T-cell (primary cell): ENCODE data around the gene VTI1A. TPM values are rescaled to one million over a fixed set of nuclear protein-coding genes. Genes with fewer than 3 reads are reported as not detected.

Experiments
- ATAC-seq, 4 experiments: fragments of 200-7000 bp in 3 of 4; fragments of 150-1000 bp in 1 of 4; cut with Tn5 transposase; replicated peaks in 1 of 4; 1 replicate in 3 of 4; 2 replicates in 1 of 4; pipeline ENCODE4 v1.10.0; 2021; ENCODE audit warnings: moderate library complexity in 3 of 4, mild to moderate bottlenecking in 2 of 4, moderate number of reproducible peaks in 1 of 4
- CTCF ChIA-PET, 2 donors: fragments of 300-600 bp; sonication (Branson Sonifier 250); formaldehyde crosslinking; loops; one replicate each; lab custom pipeline; 2022; ENCODE audit warnings: antibody characterized with exemption in 2 of 2; lab: Charles Lee
- POLR2A ChIA-PET, 2 donors: fragments of 300-600 bp; sonication (Branson Sonifier 250); formaldehyde crosslinking; loops; one replicate each; lab custom pipeline; 2022; ENCODE audit warnings: antibody characterized with exemption in 2 of 2; lab: Charles Lee
- DNase-seq, 35 experiments: peaks; one replicate each; pipeline versions ENCODE4 v3.0.0 to v3.0.0-alpha.2; 2013 to 2023
- H3K27ac ChIP-seq: one replicate; pipeline ENCODE4 v1.5.1; 2013; ENCODE audit warnings: low read length
- H3K27me3 ChIP-seq, 2 experiments: replicated peaks in 1 of 2; 1 replicate in 1 of 2; 2 replicates in 1 of 2; pipeline versions ENCODE4 v1.6.1 to v1.7.0; 2013; ENCODE audit warnings: low read length in 1 of 2, mixed read lengths in 1 of 2; ENCODE audit not compliant: control insufficient read depth in 2 of 2, insufficient read depth in 2 of 2; ENCODE audit errors: extremely low read depth in 1 of 2
- H3K36me3 ChIP-seq, 2 donors: 1 replicate in 1 of 2; 2 replicates in 1 of 2; pipeline versions ENCODE4 v1.6.1 to v1.7.0; 2013; ENCODE audit warnings: low read length in 1 of 2; ENCODE audit not compliant: control insufficient read depth in 2 of 2, insufficient read depth in 1 of 2; ENCODE audit errors: extremely low read depth in 1 of 2
- H3K4me1 ChIP-seq, 2 experiments: 1 replicate in 1 of 2; 2 replicates in 1 of 2; pipeline versions ENCODE4 v1.6.1 to v1.7.0; 2013; ENCODE audit warnings: low read length in 2 of 2, mixed read lengths in 1 of 2; ENCODE audit not compliant: insufficient read depth in 2 of 2, control insufficient read depth in 1 of 2; ENCODE audit errors: extremely low read depth in 1 of 2
- H3K4me3 ChIP-seq, 2 donors: 1 replicate in 1 of 2; 2 replicates in 1 of 2; pipeline versions ENCODE4 v1.5.1 to v1.7.0; 2013; ENCODE audit warnings: mild to moderate bottlenecking in 2 of 2, low read length in 1 of 2, moderate library complexity in 1 of 2; ENCODE audit not compliant: control insufficient read depth in 1 of 2; ENCODE audit errors: extremely low read depth in 1 of 2
- H3K9me3 ChIP-seq: 2 replicates; pipeline ENCODE4 v1.7.0; 2013
- H3K27ac Mint-ChIP-seq, 2 donors: one replicate each; pipeline ENCODE4 v1.8.0; 2020 to 2021; ENCODE audit warnings: mild to moderate bottlenecking in 2 of 2, mixed read lengths in 2 of 2
- H3K27me3 Mint-ChIP-seq, 2 donors: one replicate each; pipeline ENCODE4 v1.8.0; 2021 to 2022; ENCODE audit warnings: mixed read lengths in 2 of 2
- H3K36me3 Mint-ChIP-seq: one replicate; pipeline ENCODE4 v1.8.0; 2021; ENCODE audit warnings: mixed read lengths
- H3K4me1 Mint-ChIP-seq, 3 donors: one replicate each; pipeline ENCODE4 v1.8.0; 2020 to 2022; ENCODE audit warnings: mixed read lengths in 3 of 3, mild to moderate bottlenecking in 1 of 3
- H3K4me3 Mint-ChIP-seq, 3 donors: one replicate each; pipeline ENCODE4 v1.8.0; 2020 to 2022; ENCODE audit warnings: mild to moderate bottlenecking in 3 of 3, mixed read lengths in 3 of 3, moderate library complexity in 3 of 3
- H3K9me3 Mint-ChIP-seq, 3 donors: one replicate each; pipeline ENCODE4 v1.8.0; 2020 to 2022; ENCODE audit warnings: mixed read lengths in 3 of 3
- WGBS: methylation state at CpG from one replicate; pipeline ENCODE4 v1.1.5; 2013; ENCODE audit warnings: missing lambda C conversion rate; ENCODE audit not compliant: insufficient coverage; 5-methylcytosine and 5-hydroxymethylcytosine counted together
- total RNA-seq, 35 experiments: library from RNA in 6 of 35; stranded (reverse) in 6 of 35; fragments of 120-200 nt in 1 of 35; gene quantifications; one replicate each; pipeline versions ENCODE4 v1.2.1 to v1.2.4 and lab custom pipeline; 2013 to 2026

The VTI1A gene
- total RNA-seq, 5 donors from 2014 or later (not counting 1 experiment from before 2014, with no cell fraction given) = 41.3 to 53.6 (median 43.5) TPM

- H3K4me3 Mint-ChIP-seq = no peak overlapping the region
- peaks cover 41% of the 10 kb centered on the region for H3K36me3 Mint-ChIP-seq
- H3K27me3 ChIP-seq = no peaks in the 10 kb centered on the region
- no peak overlapping the region for H3K27ac Mint-ChIP-seq
- no peaks in the 10 kb centered on the region for H3K27me3 Mint-ChIP-seq
- ATAC-seq (no peak), DNase-seq (no peak)
- CTCF ChIA-PET = no interaction called here
- POLR2A ChIA-PET = no interaction called here
- no peaks in the 10 kb centered on the region for H3K9me3 Mint-ChIP-seq
- H3K27ac ChIP-seq = no peak overlapping the region
- no peak overlapping the region for H3K4me3 ChIP-seq
- no CpG with 5 or more reads among the region's 10 CpGs for WGBS
- no peaks in the 10 kb centered on the region for H3K9me3 ChIP-seq
- H3K4me1 Mint-ChIP-seq = no peaks in the 10 kb centered on the region
- H3K4me1 ChIP-seq = no peaks in the 10 kb centered on the region
- peaks cover 0 to 3% of the 10 kb centered on the region in 2 donors for H3K36me3 ChIP-seq
Measured at GRCh38 chr10:112675560-112676083, 228.6 kb downstream of the VTI1A start.

GRCh38 chr10:112677689-112678088 lies 230.7 kb downstream of the VTI1A start:
- peaks cover 0 to 3% of the 10 kb centered on the region in 2 donors for H3K36me3 ChIP-seq
- Mint-ChIP-seq H3K9me3 (no peaks in the 10 kb centered on the region), H3K27ac (no peak overlapping the region), H3K4me1 (no peaks in the 10 kb centered on the region), H3K4me3 (no peak overlapping the region), H3K36me3 (peaks cover 32% of the 10 kb centered on the region), H3K27me3 (no peaks in the 10 kb centered on the region)
- ChIA-PET CTCF (no interaction called here), POLR2A (no interaction called here)
- H3K4me3 ChIP-seq = no peak overlapping the region
- no peaks in the 10 kb centered on the region for H3K9me3 ChIP-seq
- DNase-seq = no peak
- H3K4me1 ChIP-seq = no peaks in the 10 kb centered on the region
- WGBS = 88% methylated on average over 4 of the region's 5 CpGs
- no peaks in the 10 kb centered on the region for H3K27me3 ChIP-seq
- no peak for ATAC-seq
- H3K27ac ChIP-seq = no peak overlapping the region

- Histone ChIP-seq H3K4me3 (no peak overlapping the region), H3K9me3 (no peaks in the 10 kb centered on the region), H3K4me1 (no peaks in the 10 kb centered on the region), H3K36me3 (peaks cover 0 to 3% of the 10 kb centered on the region in 2 donors), H3K27me3 (no peaks in the 10 kb centered on the region), H3K27ac (no peak overlapping the region)
- ChIA-PET CTCF (no interaction called here), POLR2A (no interaction called here)
- Mint-ChIP-seq H3K4me3 (no peak overlapping the region), H3K9me3 (no peaks in the 10 kb centered on the region), H3K27ac (no peak overlapping the region), H3K36me3 (peaks cover 31% of the 10 kb centered on the region), H3K27me3 (no peaks in the 10 kb centered on the region), H3K4me1 (no peaks in the 10 kb centered on the region)
- no peak for ATAC-seq
- DNase-seq = no peak
- WGBS = 80% methylated on average over 2 of the region's 7 CpGs
Measured at GRCh38 chr10:112678581-112678980, 231.6 kb downstream of the VTI1A start.

- POLR2A ChIA-PET = no interaction called here
- no peaks in the 10 kb centered on the region for H3K27me3 Mint-ChIP-seq
- Histone ChIP-seq H3K36me3 (peaks cover 0 to 3% of the 10 kb centered on the region in 2 donors), H3K4me3 (no peak overlapping the region), H3K27me3 (no peaks in the 10 kb centered on the region), H3K4me1 (no peaks in the 10 kb centered on the region), H3K27ac (no peak overlapping the region), H3K9me3 (no peaks in the 10 kb centered on the region)
- H3K27ac Mint-ChIP-seq = no peak overlapping the region
- ATAC-seq = no peak
- DNase-seq = no peak
- CTCF ChIA-PET = interaction anchor here in 1 of 2 donors (0.7 kb wide), 1 partner anchor 137 kb away, joined by 5 read pairs; no protein-coding TSS in a partner anchor
- no peak overlapping the region for H3K4me3 Mint-ChIP-seq
- H3K9me3 Mint-ChIP-seq = no peaks in the 10 kb centered on the region
- H3K4me1 Mint-ChIP-seq = no peaks in the 10 kb centered on the region
- no CpG with 5 or more reads among the region's 3 CpGs for WGBS
- H3K36me3 Mint-ChIP-seq = peaks cover 30% of the 10 kb centered on the region
Measured at GRCh38 chr10:112678987-112679386, 232.0 kb downstream of the VTI1A start.

- no CpG with 5 or more reads among the region's 2 CpGs for WGBS
- ATAC-seq (no peak), DNase-seq (no peak)
- Histone ChIP-seq H3K27ac (no peak overlapping the region), H3K36me3 (peaks cover 0 to 3% of the 10 kb centered on the region in 2 donors), H3K27me3 (no peaks in the 10 kb centered on the region), H3K4me3 (no peak overlapping the region), H3K9me3 (no peaks in the 10 kb centered on the region), H3K4me1 (no peaks in the 10 kb centered on the region)
- ChIA-PET CTCF (interaction anchor here in 1 of 2 donors (0.7 kb wide), 1 partner anchor 137 kb away, joined by 5 read pairs; no protein-coding TSS in a partner anchor), POLR2A (no interaction called here)
- no peak overlapping the region for H3K27ac Mint-ChIP-seq
- H3K36me3 Mint-ChIP-seq = peaks cover 28% of the 10 kb centered on the region
- no peaks in the 10 kb centered on the region for H3K27me3 Mint-ChIP-seq
- H3K4me1 Mint-ChIP-seq = no peaks in the 10 kb centered on the region
- H3K9me3 Mint-ChIP-seq = no peaks in the 10 kb centered on the region
- H3K4me3 Mint-ChIP-seq = no peak overlapping the region
Measured at GRCh38 chr10:112679392-112679791, 232.4 kb downstream of the VTI1A start.

GRCh38 chr10:112680586-112680985 lies 233.6 kb downstream of the VTI1A start:
- H3K27ac Mint-ChIP-seq = no peak overlapping the region
- no peaks in the 10 kb centered on the region for H3K4me1 Mint-ChIP-seq
- H3K9me3 Mint-ChIP-seq = no peaks in the 10 kb centered on the region
- Histone ChIP-seq H3K27me3 (no peaks in the 10 kb centered on the region), H3K36me3 (peaks cover 0 to 3% of the 10 kb centered on the region in 2 donors), H3K9me3 (no peaks in the 10 kb centered on the region), H3K4me1 (no peaks in the 10 kb centered on the region), H3K4me3 (no peak overlapping the region), H3K27ac (no peak overlapping the region)
- peaks cover 32% of the 10 kb centered on the region for H3K36me3 Mint-ChIP-seq
- H3K4me3 Mint-ChIP-seq = no peak overlapping the region
- DNase-seq (no peak), ATAC-seq (no peak)
- ChIA-PET CTCF (interaction anchor here in 1 of 2 donors (0.6 kb wide), 1 partner anchor 1431 kb away, joined by 4 read pairs; no protein-coding TSS in a partner anchor), POLR2A (interaction anchor here in 1 of 2 donors (0.7 kb wide), 2 partner anchors 137 to 876 kb away, joined by 4 to 6 read pairs; no protein-coding TSS in a partner anchor)
- no peaks in the 10 kb centered on the region for H3K27me3 Mint-ChIP-seq
- WGBS = no CpG with 5 or more reads among the region's 1 CpG
